AG08396 (cell line): ENCODE results near the gene EPX.

Experiments
- DNase-seq: peaks from one replicate; pipeline ENCODE4 v3.0.0; 2012; ENCODE audit warnings: low spot score, mixed read lengths

EPX gene

GRCh38 chr17:58227733-58228132, 35.2 kb downstream of the EPX start:
- DNase-seq, result no peak

GRCh38 chr17:58228679-58229078, 36.2 kb downstream of the EPX start:
- no peak for DNase-seq

- no peak for DNase-seq
Measured at GRCh38 chr17:58229384-58229783, 36.9 kb downstream of the EPX start.

- DNase-seq, result no peak
Measured at GRCh38 chr17:58229881-58230280, 37.4 kb downstream of the EPX start.

- DNase-seq, result no peak
Measured at GRCh38 chr17:58231641-58232040, 39.1 kb downstream of the EPX start.

- peak; percentile 36 for DNase-seq
Measured at GRCh38 chr17:58232707-58233156, 40.2 kb downstream of the EPX start.

- DNase-seq, result no peak
Measured at GRCh38 chr17:58233543-58233942, 41.0 kb downstream of the EPX start.

- DNase-seq, result no peak
Measured at GRCh38 chr17:58234512-58234911, 42.0 kb downstream of the EPX start.

GRCh38 chr17:58235821-58236220, 43.3 kb downstream of the EPX start:
- no peak for DNase-seq

GRCh38 chr17:58236394-58236793, 43.9 kb downstream of the EPX start:
- DNase-seq, result no peak

GRCh38 chr17:58238147-58238634, 45.7 kb downstream of the EPX start, which contains the start of gene LPO:
Gene LPO, plus strand, starts transcription at chr17:58238584. Its CDS starts 4,396 bp downstream, at chr17:58242980.
- DNase-seq, result no peak

GRCh38 chr17:58239987-58240386, 47.5 kb downstream of the EPX start:
- no peak for DNase-seq

- DNase-seq, result no peak
Measured at GRCh38 chr17:58242171-58242784, 49.8 kb downstream of the EPX start.

GRCh38 chr17:58244963-58245362, 52.4 kb downstream of the EPX start:
- no peak for DNase-seq

- DNase-seq, result no peak
Measured at GRCh38 chr17:58245428-58246103, 53.0 kb downstream of the EPX start.

GRCh38 chr17:58246104-58246740, 53.7 kb downstream of the EPX start:
- no peak for DNase-seq

GRCh38 chr17:58246781-58247180, 54.3 kb downstream of the EPX start:
- DNase-seq, result no peak

GRCh38 chr17:58247511-58248363, 55.2 kb downstream of the EPX start:
- no peak for DNase-seq

- no peak for DNase-seq
Measured at GRCh38 chr17:58248955-58249269, 56.4 kb downstream of the EPX start.

- peak; percentile 95 for DNase-seq
Measured at GRCh38 chr17:58249270-58250133, 57.0 kb downstream of the EPX start.

- no peak for DNase-seq
Measured at GRCh38 chr17:58250344-58251011, 58.0 kb downstream of the EPX start.
